ENCODE measurements around the gene SLF2.

The SLF2 gene, protein sequence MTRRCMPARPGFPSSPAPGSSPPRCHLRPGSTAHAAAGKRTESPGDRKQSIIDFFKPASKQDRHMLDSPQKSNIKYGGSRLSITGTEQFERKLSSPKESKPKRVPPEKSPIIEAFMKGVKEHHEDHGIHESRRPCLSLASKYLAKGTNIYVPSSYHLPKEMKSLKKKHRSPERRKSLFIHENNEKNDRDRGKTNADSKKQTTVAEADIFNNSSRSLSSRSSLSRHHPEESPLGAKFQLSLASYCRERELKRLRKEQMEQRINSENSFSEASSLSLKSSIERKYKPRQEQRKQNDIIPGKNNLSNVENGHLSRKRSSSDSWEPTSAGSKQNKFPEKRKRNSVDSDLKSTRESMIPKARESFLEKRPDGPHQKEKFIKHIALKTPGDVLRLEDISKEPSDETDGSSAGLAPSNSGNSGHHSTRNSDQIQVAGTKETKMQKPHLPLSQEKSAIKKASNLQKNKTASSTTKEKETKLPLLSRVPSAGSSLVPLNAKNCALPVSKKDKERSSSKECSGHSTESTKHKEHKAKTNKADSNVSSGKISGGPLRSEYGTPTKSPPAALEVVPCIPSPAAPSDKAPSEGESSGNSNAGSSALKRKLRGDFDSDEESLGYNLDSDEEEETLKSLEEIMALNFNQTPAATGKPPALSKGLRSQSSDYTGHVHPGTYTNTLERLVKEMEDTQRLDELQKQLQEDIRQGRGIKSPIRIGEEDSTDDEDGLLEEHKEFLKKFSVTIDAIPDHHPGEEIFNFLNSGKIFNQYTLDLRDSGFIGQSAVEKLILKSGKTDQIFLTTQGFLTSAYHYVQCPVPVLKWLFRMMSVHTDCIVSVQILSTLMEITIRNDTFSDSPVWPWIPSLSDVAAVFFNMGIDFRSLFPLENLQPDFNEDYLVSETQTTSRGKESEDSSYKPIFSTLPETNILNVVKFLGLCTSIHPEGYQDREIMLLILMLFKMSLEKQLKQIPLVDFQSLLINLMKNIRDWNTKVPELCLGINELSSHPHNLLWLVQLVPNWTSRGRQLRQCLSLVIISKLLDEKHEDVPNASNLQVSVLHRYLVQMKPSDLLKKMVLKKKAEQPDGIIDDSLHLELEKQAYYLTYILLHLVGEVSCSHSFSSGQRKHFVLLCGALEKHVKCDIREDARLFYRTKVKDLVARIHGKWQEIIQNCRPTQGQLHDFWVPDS
- 68.3 to 141 (median 79.7) reads per million in 3 experiments for total RNA-seq

GRCh38 chr10:100912605-100913469, at the start of gene SLF2:
Gene SLF2 (plus strand): TSS chr10:100912963. CDS start chr10:100913111, 148 bp downstream.
- peak; percentile 87 for DNase-seq

DNA sequence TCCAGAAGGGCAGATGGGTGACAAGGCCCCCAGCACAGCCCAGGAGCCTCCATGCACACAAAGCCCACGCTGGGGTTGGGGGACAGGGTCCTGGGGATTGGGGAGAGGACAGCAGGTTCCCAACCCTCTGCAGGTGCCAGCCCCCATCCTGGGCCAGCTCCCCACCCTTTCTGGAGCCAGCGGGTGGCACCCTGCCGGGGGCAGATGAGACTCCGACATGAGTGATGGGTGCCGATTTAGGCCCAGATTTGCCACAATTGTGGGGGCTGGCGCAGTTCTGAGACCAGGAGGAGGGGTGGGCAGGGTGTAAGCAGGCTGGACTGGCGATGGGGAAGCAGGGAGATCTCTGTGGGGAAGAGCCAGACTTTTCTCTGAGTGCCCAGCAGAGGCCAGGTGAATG, 49.3 kb upstream of the SLF2 start:
- no peak for DNase-seq

GRCh38 chr10:100864036-100864885, 48.5 kb upstream of the SLF2 start:
- DNase-seq = no peak

DNA sequence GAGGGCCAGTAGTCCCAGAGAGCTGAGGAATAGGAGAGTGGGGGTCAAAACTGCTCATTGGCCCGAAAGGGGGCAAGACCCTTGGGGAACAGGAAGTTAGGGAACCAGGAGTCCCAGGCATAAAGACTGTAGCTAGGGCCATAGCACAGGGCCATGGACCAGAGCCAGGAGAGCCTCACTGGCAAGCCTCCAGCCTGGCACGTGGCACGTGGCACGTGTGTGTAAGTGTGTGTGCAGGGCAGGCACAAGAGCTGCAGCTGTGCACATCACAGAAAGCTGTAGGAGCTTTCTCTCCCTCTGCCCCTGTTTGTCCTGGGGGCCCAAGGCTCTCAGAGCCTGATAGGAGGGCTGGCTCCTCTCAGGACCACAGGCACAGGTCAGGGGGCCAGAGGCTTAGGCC, 47.8 kb upstream of the SLF2 start:
- no peak for DNase-seq

DNA sequence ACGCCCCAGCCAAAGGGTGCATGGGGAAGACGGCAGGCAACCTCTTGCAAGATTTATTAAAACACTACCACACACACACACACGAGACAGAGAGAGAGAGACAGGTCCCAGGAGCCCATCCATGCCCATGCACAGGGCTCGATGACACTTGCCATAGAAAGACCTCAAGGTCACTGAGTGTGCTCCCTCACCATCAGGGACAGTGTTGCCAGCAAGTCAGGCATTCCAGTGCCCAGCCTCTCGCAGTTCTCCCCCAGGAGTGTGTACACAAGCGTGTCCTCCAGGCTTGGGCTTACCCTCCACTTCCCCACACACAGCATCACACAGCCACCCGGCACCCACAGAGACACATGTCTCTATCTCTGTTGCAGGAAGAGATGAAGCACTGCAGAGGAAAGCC, 46.8 kb upstream of the SLF2 start:
- DNase-seq = no peak

- no peak for DNase-seq
Measured at GRCh38 chr10:100866575-100867098, 46.1 kb upstream of the SLF2 start.

DNA sequence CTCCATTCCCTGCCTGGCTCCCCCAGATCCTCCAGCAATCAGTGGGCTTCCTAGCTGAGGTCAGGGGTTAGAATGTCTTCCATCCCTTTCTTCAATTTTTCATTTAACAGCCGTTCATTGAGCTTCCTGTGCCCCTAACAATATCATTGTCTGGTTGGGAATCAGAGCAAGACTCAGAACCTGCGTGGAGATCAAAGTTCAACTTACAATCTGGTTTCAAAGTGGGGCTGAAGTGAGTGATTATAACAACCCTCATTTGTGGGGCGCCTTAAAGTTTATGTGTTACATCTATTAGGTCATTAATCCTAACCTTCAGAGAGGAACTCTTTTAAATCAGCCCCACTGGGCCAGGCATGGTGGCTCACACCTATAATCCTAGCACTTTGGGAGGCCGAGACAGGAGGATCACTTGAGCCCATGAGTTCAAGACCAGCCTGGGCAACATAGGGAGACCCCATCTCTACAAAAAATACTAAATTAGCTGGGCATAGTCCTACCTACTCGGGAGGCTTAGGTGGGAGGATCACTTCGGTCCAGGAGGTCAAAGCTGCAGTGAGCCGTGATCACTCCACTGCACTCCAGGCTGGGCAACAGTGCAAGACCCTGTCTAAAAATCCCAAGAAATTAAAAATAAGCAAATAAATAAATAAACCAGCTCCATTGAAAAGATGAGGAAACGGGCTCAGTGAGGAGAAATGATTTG, 45.4 kb upstream of the SLF2 start:
- DNase-seq = no peak

DNA sequence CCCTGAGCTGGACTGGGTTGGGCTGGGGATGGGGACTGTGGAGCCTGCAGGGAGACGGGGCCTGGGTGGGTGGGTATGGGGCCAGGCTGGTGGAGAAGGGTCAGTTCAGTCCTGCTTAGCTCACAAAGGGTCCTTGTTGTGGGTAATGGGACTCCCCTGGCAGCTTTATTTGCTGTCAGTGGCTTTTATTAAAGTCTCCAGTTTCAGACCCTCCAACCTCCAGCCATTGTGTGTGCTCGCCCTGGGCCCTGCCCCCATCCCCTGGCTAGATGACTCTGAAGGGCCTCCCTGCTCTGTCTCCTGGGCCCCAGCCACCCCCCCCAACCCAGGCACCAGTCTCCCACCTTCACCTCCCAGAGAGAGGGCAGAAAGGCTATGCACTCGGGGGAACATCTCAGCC, 44.4 kb upstream of the SLF2 start:
- no peak for DNase-seq

- no peak for DNase-seq
Measured at GRCh38 chr10:100869399-100869798, 43.4 kb upstream of the SLF2 start.

GRCh38 chr10:100872034-100872791, 40.5 kb upstream of the SLF2 start:
- DNase-seq = peak; percentile 7

GRCh38 chr10:100873146-100873826, 39.5 kb upstream of the SLF2 start:
- DNase-seq = no peak

- no peak for DNase-seq
Measured at GRCh38 chr10:100873827-100874326, 38.9 kb upstream of the SLF2 start.

- no peak for DNase-seq
Measured at GRCh38 chr10:100874702-100875483, 37.9 kb upstream of the SLF2 start.

DNA sequence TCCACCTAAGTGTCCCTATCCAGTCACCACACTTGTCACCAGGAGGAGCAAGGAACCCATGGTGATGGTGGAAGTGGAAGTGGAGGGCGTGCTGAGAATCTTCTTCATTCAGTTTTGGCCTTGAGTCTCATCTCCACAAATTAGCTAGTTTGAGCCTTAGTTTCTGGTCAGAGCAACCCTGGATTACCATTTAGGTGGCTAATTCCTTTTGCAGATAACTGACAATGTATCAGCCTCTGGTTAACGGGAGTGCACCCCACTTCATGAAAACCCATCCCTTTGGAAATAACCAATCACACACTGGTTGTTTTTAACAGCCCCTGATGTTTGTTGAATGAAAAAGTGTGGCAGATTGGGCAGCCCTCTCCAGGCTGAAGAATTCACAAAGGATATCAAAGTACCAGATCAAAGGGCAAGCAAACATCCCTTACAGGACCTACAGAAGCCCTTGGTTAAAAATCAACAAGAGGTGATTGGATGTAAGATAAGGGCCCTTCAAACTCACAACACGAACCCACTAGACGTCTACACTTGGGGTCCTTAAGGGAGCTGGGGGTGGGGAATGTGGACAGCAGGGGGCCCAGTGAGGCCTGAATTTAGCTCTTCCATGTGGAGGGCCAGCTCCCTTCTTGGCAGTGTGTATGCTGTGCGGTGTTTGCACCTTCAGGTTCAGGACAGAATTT, 37.1 kb upstream of the SLF2 start:
- DNase-seq = no peak

DNA sequence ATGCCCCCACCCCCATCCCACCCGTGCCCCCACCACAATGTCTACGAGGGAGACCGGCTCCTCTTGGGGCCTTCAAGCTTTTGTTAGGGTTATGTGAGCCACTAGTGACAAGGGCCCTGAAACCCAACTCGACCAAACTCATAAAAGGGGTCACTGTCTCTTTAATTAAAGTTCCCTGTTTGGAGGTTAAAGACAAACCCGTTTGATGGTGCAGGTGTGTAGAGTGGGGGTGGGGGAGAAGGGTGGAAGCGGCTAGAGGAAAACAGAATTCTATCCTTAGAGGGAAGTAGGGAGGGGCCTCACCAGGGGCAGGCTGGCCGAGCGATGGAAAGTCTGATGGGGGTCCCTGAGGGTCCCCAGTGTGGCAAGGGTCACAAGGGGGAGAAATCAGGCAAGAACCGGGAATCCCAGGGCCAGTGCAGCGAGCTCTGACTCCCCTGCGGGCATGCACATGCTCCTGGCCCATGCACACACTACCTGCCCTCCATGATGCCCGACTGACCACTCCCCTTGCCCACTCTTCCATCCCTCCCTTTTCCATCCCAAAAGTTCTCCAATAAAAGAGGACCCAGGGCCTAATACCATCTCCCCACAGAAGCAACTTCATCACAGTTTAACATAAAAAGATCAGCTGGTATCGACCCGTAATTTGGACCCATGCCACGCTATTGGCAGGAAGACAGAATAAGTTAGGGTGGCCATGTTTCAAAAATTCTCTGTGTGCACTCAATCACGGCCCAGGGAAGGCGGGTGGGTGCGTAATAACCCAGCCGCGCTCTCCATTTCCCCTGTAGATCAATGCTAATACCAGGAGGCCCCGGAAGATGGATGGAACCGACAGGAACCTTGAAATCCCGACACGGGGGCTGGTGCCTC, 35.9 kb upstream of the SLF2 start:
- no peak for DNase-seq

DNA sequence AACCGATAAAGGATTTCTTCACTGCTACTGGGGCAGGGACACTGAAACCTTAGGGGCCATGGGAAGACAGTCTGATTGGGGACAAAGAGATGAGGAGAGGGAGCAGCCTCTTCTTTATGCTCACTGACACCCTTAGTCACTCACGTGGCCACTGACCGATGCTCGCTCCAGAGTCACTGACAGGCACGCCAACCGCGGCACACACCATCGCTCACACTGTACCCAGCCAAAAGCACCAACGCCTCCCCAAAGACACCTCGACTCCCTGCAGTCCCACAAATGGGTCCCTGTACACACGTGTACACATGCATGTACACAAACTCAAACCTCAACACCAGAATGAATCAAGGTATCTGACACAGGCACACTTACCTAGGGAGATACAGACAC, 35.3 kb upstream of the SLF2 start:
- no peak for DNase-seq
